H1 (cell line): ENCODE measurements around the gene MFAP4.

Source experiments
- CBX5 ChIP-seq: fragments of 300-800, 300-1000 bp; sonication (generic); IDR thresholded peaks from 2 replicates; pipeline ENCODE4 v1.7.1; 2016; ENCODE audit warnings: antibody characterized with exemption, low read length, low read depth
- POLR2A ChIP-seq, 2 experiments: IDR thresholded peaks; 1 replicate in 1 of 2; 2 replicates in 1 of 2; pipeline ENCODE4 v1.6.1; 2011; ENCODE audit warnings: low read depth in 2 of 2, low read length in 2 of 2, mild to moderate bottlenecking in 2 of 2; ENCODE audit errors: control extremely low read depth in 1 of 2
- POU5F1 ChIP-seq: IDR thresholded peaks from 2 replicates; pipeline ENCODE4 v1.6.1; 2011; ENCODE audit warnings: low read depth, mild to moderate bottlenecking, low read length, moderate library complexity
- RNF2 ChIP-seq: fragments of 200-900, 300-1000 bp; sonication (generic); IDR thresholded peaks from 2 replicates; pipeline ENCODE4 v1.7.1; 2016; ENCODE audit warnings: borderline replicate concordance, low read depth, mild to moderate bottlenecking, antibody characterized with exemption, low read length; ENCODE audit not compliant: poor library complexity, severe bottlenecking; ENCODE audit errors: missing control alignments
- SP1 ChIP-seq: IDR thresholded peaks from 2 replicates; pipeline ENCODE4 v1.6.1; 2011; ENCODE audit warnings: low read depth, low read length
- TF ChIP-seq, protein P1 (sequence below), 3 experiments: IDR thresholded peaks; 1 replicate in 2 of 3; 2 replicates in 1 of 3; pipeline versions ENCODE4 v1.5.1 to v1.6.1; 2011; ENCODE audit warnings: low read length in 3 of 3, mild to moderate bottlenecking in 3 of 3, inconsistent platforms in 2 of 3, low read depth in 1 of 3, moderate library complexity in 1 of 3; ENCODE audit not compliant: insufficient read depth in 1 of 3; ENCODE audit errors: control extremely low read depth in 1 of 3

- no peak for TF ChIP-seq POLR2A (IDR thresholded peaks at IDR 0.05; ENCODE audit: control extremely low read depth in 1 of 2, low read depth in 2 of 2, low read length in 2 of 2)
- TF ChIP-seq, protein P1, sequence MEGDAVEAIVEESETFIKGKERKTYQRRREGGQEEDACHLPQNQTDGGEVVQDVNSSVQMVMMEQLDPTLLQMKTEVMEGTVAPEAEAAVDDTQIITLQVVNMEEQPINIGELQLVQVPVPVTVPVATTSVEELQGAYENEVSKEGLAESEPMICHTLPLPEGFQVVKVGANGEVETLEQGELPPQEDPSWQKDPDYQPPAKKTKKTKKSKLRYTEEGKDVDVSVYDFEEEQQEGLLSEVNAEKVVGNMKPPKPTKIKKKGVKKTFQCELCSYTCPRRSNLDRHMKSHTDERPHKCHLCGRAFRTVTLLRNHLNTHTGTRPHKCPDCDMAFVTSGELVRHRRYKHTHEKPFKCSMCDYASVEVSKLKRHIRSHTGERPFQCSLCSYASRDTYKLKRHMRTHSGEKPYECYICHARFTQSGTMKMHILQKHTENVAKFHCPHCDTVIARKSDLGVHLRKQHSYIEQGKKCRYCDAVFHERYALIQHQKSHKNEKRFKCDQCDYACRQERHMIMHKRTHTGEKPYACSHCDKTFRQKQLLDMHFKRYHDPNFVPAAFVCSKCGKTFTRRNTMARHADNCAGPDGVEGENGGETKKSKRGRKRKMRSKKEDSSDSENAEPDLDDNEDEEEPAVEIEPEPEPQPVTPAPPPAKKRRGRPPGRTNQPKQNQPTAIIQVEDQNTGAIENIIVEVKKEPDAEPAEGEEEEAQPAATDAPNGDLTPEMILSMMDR (IDR thresholded peaks at IDR 0.05; ENCODE audit: control extremely low read depth in 1 of 3, insufficient read depth in 1 of 3, low read depth in 1 of 3, low read length in 3 of 3): no peak
- TF ChIP-seq RNF2: no peak
- no peak for TF ChIP-seq SP1
- no peak for TF ChIP-seq POU5F1
- TF ChIP-seq CBX5: no peak
Measured at GRCh38 chr17:19421219-19421618, 34.2 kb upstream of the MFAP4 start.
